ENCODE data around the gene ZNHIT3.
"Not testable (repeated sequence)": the region's sequence is repeated elsewhere in the genome, so short reads cannot be mapped to it uniquely, and the experiment has no call there.

ZNHIT3 gene

GRCh38 chr17:36486204-36487194 lies at the start of gene ZNHIT3:
TSS of gene ZNHIT3 (plus strand) at chr17:36486681. CDS start at chr17:36486700, 19 bp downstream.
- peak; percentile 87 for DNase-seq

GRCh38 chr17:36441792-36442191 lies 44.7 kb upstream of the ZNHIT3 start:
- DNase-seq, result not testable (repeated sequence)

- DNase-seq, result no peak
Measured at GRCh38 chr17:36443777-36444176, 42.7 kb upstream of the ZNHIT3 start.

- DNase-seq, result not testable (repeated sequence)
Measured at GRCh38 chr17:36449997-36450396, 36.5 kb upstream of the ZNHIT3 start.

GRCh38 chr17:36452888-36453287 lies 33.6 kb upstream of the ZNHIT3 start:
- DNase-seq, result not testable (repeated sequence)

GRCh38 chr17:36457701-36458100 lies 28.8 kb upstream of the ZNHIT3 start:
- DNase-seq, result not testable (repeated sequence)

GRCh38 chr17:36459045-36459444 lies 27.4 kb upstream of the ZNHIT3 start:
- no peak for DNase-seq

- DNase-seq, result no peak
Measured at GRCh38 chr17:36459601-36460000, 26.9 kb upstream of the ZNHIT3 start.

- no peak for DNase-seq
Measured at GRCh38 chr17:36460265-36460937, 26.1 kb upstream of the ZNHIT3 start.

GRCh38 chr17:36461330-36462110 lies 25.0 kb upstream of the ZNHIT3 start:
- DNase-seq, result no peak

GRCh38 chr17:36463916-36464764 lies 22.3 kb upstream of the ZNHIT3 start:
- peak; percentile 49 for DNase-seq

GRCh38 chr17:36464765-36465088 lies 21.8 kb upstream of the ZNHIT3 start:
- no peak for DNase-seq

- DNase-seq, result no peak
Measured at GRCh38 chr17:36468903-36469635, 17.4 kb upstream of the ZNHIT3 start.

- no peak for DNase-seq
Measured at GRCh38 chr17:36469733-36470132, 16.7 kb upstream of the ZNHIT3 start.

- DNase-seq, result no peak
Measured at GRCh38 chr17:36470499-36470898, 16.0 kb upstream of the ZNHIT3 start.

GRCh38 chr17:36474571-36474970 lies 11.9 kb upstream of the ZNHIT3 start:
- no peak for DNase-seq

GRCh38 chr17:36475346-36475970 lies 11.0 kb upstream of the ZNHIT3 start:
- DNase-seq, result no peak

- peak; percentile 24 for DNase-seq
Measured at GRCh38 chr17:36481829-36482228, 4.7 kb upstream of the ZNHIT3 start.

- DNase-seq, result peak; percentile 88
Measured at GRCh38 chr17:36482611-36483504, 3.6 kb upstream of the ZNHIT3 start.

- DNase-seq, result peak; percentile 22
Measured at GRCh38 chr17:36484021-36484420, 2.5 kb upstream of the ZNHIT3 start.

Data from activated CD4-positive, CD25-positive, alpha-beta regulatory T cell treated with anti-CD3 and anti-CD28 coated beads, Interleukin-2, amount 50 U/mL, for 72 hours (primary cell).